ENCODE results near the gene KCTD21. TPM values are rescaled to one million over a fixed set of nuclear protein-coding genes. Genes with fewer than 3 reads are reported as not detected.

Gene KCTD21
- total and polyA plus RNA-seq, 2 of the 4 experiments (the other 2 are of a cell fraction) = 12.2 to 12.5 TPM

GRCh38 chr11:78193806-78194205, 5.4 kb upstream of the KCTD21 start:
- Histone ChIP-seq H3K14ac (replicated peaks; ENCODE audit: low read depth, low read length) (no peak overlapping the region), H3K9me1 (ENCODE audit: insufficient read depth, low read length) (peaks cover 15% of the 10 kb centered on the region), H4K8ac (ENCODE audit: low read depth in 2 of 2, low read length in 2 of 2) (no peak overlapping the region), H3K23ac (ENCODE audit: low read depth, low read length) (no peak overlapping the region), H3K18ac (ENCODE audit: low read depth, low read length) (no peak overlapping the region), H3K9me3 (ENCODE audit: control insufficient read depth, insufficient read depth, low read length) (no peaks in the 10 kb centered on the region), H3K27me3 (ENCODE audit: control insufficient read depth, insufficient read depth, low read length) (no peaks in the 10 kb centered on the region), H2BK120ac (ENCODE audit: low read depth, low read length) (no peak overlapping the region), H2AK5ac (ENCODE audit: low read depth, low read length) (no peak overlapping the region), H3K56ac (ENCODE audit: extremely low read depth, insufficient read depth, low read length) (no peak overlapping the region), H2BK20ac (ENCODE audit: low read depth, low read length) (no peak overlapping the region), H3K4ac (ENCODE audit: low read depth, low read length) (no peak overlapping the region), H2BK5ac (ENCODE audit: low read depth, low read length, poor library complexity, severe bottlenecking) (no peak overlapping the region), H2AFZ (replicated peaks; ENCODE audit: low read length, poor library complexity) (no peak overlapping the region), H3K79me1 (ENCODE audit: low read depth in 1 of 2, low read length in 2 of 2) (peaks cover 45 to 88% of the 10 kb centered on the region in 2 experiments), H3K4me3 (ENCODE audit: insufficient read depth, low read depth, low read length) (no peak overlapping the region), H2AK9ac (replicated peaks; ENCODE audit: low read depth, low read length, poor library complexity) (no peak overlapping the region), H3K4me2 (ENCODE audit: low read depth, low read length) (no peak overlapping the region), H4K20me1 (ENCODE audit: insufficient read depth, low read length) (peaks cover 47% of the 10 kb centered on the region), H3K9ac (ENCODE audit: low read depth, low read length) (no peak overlapping the region), H3K4me1 (ENCODE audit: control insufficient read depth, insufficient read depth, low read length) (peaks cover 7% of the 10 kb centered on the region), H4K91ac (ENCODE audit: insufficient read depth, low read depth, low read length) (no peak overlapping the region), H2BK15ac (ENCODE audit: low read depth, low read length) (no peak overlapping the region), H3K36me3 (ENCODE audit: control insufficient read depth, insufficient read depth, low read length) (peaks cover 12% of the 10 kb centered on the region; the same call in 1 of the 2 replicates), H3K27ac (ENCODE audit: insufficient read depth, low read length) (no peak overlapping the region), H4K5ac (ENCODE audit: low read depth, low read length) (no peak overlapping the region)
- DNase-seq (no peak), ATAC-seq (ENCODE audit: low read depth) (no peak)
- dilution Hi-C loops (cut with HindIII; ENCODE audit: low sequenced_read_pairs, unreplicated experiment) = no loop called here
- in situ Hi-C loops (cut with MboI; ENCODE audit: low sequenced_read_pairs) = no loop called here
- ChIA-PET POLR2A (ENCODE audit: unreplicated experiment) (no interaction called here), CTCF (no interaction called here)
- no TSS peak for BruUV-seq (replicated peaks)
- WGBS, 2 experiments (ENCODE audit: extremely low coverage in 2 of 2, insufficient read length in 1 of 2) = 98% methylated on average over 6 of the region's 8 CpGs; no CpG with 5 or more reads in 1 of the 2 experiments
- no peak for TF ChIP-seq MXI1 (IDR thresholded peaks at IDR 0.05; ENCODE audit: borderline replicate concordance, low read depth, low read length)
- TF ChIP-seq MAZ (IDR thresholded peaks at IDR 0.05; ENCODE audit: borderline replicate concordance, low read depth, low read length) = no peak
- no peak for TF ChIP-seq SMC3 (IDR thresholded peaks at IDR 0.05; ENCODE audit: low read depth, low read length)
- TF ChIP-seq BHLHE40 (IDR thresholded peaks at IDR 0.05; ENCODE audit: low read depth, low read length) = no peak
- TF ChIP-seq CHD1 (IDR thresholded peaks at IDR 0.05; ENCODE audit: low read depth, low read length) = no peak
- TF ChIP-seq RCOR1 (IDR thresholded peaks at IDR 0.05; ENCODE audit: insufficient replicate concordance, low read length) = no peak
- TF ChIP-seq RFX5 (IDR thresholded peaks at IDR 0.05; ENCODE audit: low read depth, low read length) = no peak
- no peak for TF ChIP-seq RAD21 (IDR thresholded peaks at IDR 0.05; ENCODE audit: low read length)
- TF ChIP-seq NFE2L2 (IDR thresholded peaks at IDR 0.05; ENCODE audit: low read depth, low read length) = no peak
- TF ChIP-seq POLR2A (IDR thresholded peaks at IDR 0.05; ENCODE audit: low read depth, low read length) = no peak
- no peak for TF ChIP-seq USF2 (IDR thresholded peaks at IDR 0.05; ENCODE audit: low read depth, low read length)
- TF ChIP-seq MAFK (IDR thresholded peaks at IDR 0.05; ENCODE audit: low read depth, low read length) = no peak
- TF ChIP-seq FOS (IDR thresholded peaks at IDR 0.05; ENCODE audit: low read depth, low read length) = no peak
- TF ChIP-seq CEBPB (IDR thresholded peaks at IDR 0.05; ENCODE audit: low read depth, low read length) = no peak
- no peak for TF ChIP-seq CTCF (conservative IDR thresholded peaks at IDR 0.05; ENCODE audit: low read depth, low read length)
- TF ChIP-seq ELK1 (IDR thresholded peaks at IDR 0.05; ENCODE audit: borderline replicate concordance, low read depth, low read length) = no peak
- intact Hi-C loops (cut with micrococcal nuclease) = no loop called here
